Islet precursor cell (in vitro differentiated cells): ENCODE results near the gene FEZF2.

Experiments used
- DNase-seq: peaks from one replicate; pipeline ENCODE4 v3.0.0-alpha.2; 2018

Gene FEZF2

GRCh38 chr3:62372621-62373041 is 719 bp downstream of the FEZF2 start:
- DNase-seq = no peak

GRCh38 chr3:62371720-62372591 is 1.4 kb downstream of the FEZF2 start:
- peak; percentile 76 for DNase-seq

- peak; percentile 64 for DNase-seq
Observed at GRCh38 chr3:62370858-62371719, 2.3 kb downstream of the FEZF2 start.

- DNase-seq = peak; percentile 66
Observed at GRCh38 chr3:62370112-62370857, 3.1 kb downstream of the FEZF2 start.

- no peak for DNase-seq
Observed at GRCh38 chr3:62369476-62369743, 3.9 kb downstream of the FEZF2 start.

GRCh38 chr3:62368705-62369475 is 4.5 kb downstream of the FEZF2 start:
- DNase-seq = peak; percentile 69

- DNase-seq = no peak
Observed at GRCh38 chr3:62368290-62368704, 5.1 kb downstream of the FEZF2 start.

GRCh38 chr3:62367763-62368195 is 5.6 kb downstream of the FEZF2 start:
- no peak for DNase-seq

- no peak for DNase-seq
Observed at GRCh38 chr3:62366126-62366484, 7.2 kb downstream of the FEZF2 start.

- DNase-seq = no peak
Observed at GRCh38 chr3:62365391-62366125, 7.8 kb downstream of the FEZF2 start.

- DNase-seq = no peak
Observed at GRCh38 chr3:62364191-62364590, 9.2 kb downstream of the FEZF2 start.

- DNase-seq = no peak
Observed at GRCh38 chr3:62363275-62363674, 10.1 kb downstream of the FEZF2 start.

GRCh38 chr3:62361824-62362223 is 11.5 kb downstream of the FEZF2 start:
- no peak for DNase-seq

GRCh38 chr3:62361261-62361660 is 12.1 kb downstream of the FEZF2 start:
- DNase-seq = no peak

GRCh38 chr3:62359531-62359930 is 13.8 kb downstream of the FEZF2 start:
- DNase-seq = no peak

GRCh38 chr3:62356356-62356755 is 17.0 kb downstream of the FEZF2 start:
- DNase-seq = no peak

GRCh38 chr3:62355703-62356102 is 17.6 kb downstream of the FEZF2 start:
- DNase-seq = no peak

- no peak for DNase-seq
Observed at GRCh38 chr3:62343755-62344154, 29.6 kb downstream of the FEZF2 start.

- DNase-seq = no peak
Observed at GRCh38 chr3:62335196-62335595, 38.2 kb downstream of the FEZF2 start.

- DNase-seq = no peak
Observed at GRCh38 chr3:62332835-62333244, 40.5 kb downstream of the FEZF2 start.

GRCh38 chr3:62332017-62332416 is 41.3 kb downstream of the FEZF2 start:
- no peak for DNase-seq

- DNase-seq = no peak
Observed at GRCh38 chr3:62329971-62330370, 43.4 kb downstream of the FEZF2 start.
